Measurements from ENCODE around the gene HRK.

The HRK gene

DNA sequence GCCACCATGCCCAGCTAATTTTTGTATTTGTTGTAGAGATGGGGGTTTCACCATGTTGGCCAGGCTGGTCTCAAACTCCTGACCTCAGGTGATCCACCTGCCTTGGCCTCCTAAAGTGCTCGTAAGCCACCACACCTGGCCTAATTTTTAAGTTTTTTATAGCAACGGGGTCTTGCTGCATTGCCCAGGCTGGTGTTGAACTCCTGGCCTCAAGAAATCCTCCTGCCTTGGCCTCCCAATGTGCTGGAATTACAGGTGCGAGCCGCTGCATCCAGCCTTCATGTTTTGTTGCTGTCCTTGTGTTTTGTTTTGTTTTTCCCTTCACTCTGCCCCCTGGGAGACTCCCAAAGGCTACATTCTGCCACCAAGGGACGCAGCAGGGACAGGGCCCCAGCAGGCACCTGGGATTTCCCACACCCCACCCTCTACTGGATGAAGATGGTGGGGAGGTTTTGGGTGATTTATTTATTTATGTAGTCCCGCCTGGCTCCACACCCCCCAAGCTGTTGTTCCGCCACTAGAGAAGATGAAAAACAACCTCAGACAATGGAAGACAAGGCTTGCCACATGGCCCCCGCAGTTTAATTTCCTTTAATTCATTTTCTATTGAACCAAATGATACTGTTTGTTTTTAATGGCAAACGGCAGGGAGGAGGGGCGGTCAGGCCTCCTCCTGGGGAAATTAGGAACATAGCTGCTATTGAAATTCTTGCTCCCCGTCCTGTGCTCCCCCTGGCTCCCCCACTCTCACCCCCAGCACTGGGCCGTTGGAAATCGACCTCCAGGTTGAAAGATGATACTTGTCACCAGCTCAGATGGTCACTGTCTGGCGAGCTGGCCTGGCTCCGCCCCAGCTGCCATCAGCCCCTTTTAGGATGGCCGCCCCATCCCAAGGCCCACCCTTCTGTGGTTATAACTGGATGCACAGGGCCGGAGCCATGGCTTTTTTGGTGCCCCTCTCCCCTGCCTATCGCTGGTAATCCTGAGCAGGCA lies 72.8 kb downstream of the HRK start:
- H3K4me1 ChIP-seq (ENCODE audit: control extremely low read depth in 1 of 4, control insufficient read depth in 4 of 4, insufficient read depth in 4 of 4, low read length in 3 of 4) = peaks cover 0 to 4% (median 0%) of the 10 kb centered on the region in 4 experiments
- ChIA-PET POLR2A (interaction anchor here (0.7 kb wide), 1 partner anchor 24 kb away, joined by 3 read pairs; no protein-coding TSS in a partner anchor), CTCF (no interaction called here)
- H3K36me3 ChIP-seq (ENCODE audit: control insufficient read depth in 4 of 4, insufficient read depth in 4 of 4, low read length in 3 of 4) = no peaks in the 10 kb centered on the region
- no peak overlapping the region for H3K27ac ChIP-seq (ENCODE audit: insufficient read depth in 1 of 2, low read depth in 1 of 2, low read length in 2 of 2, poor library complexity in 1 of 2, severe bottlenecking in 2 of 2)
- H3K4me3 ChIP-seq (ENCODE audit: control insufficient read depth in 1 of 7, extremely low read depth in 1 of 7, insufficient read depth in 4 of 7, low read depth in 2 of 7, low read length in 6 of 7) = no peak overlapping the region
- DNase-seq = no peak
- no peaks in the 10 kb centered on the region for H3K9me3 ChIP-seq (ENCODE audit: control extremely low read depth in 1 of 5, control insufficient read depth in 4 of 5, insufficient read depth in 2 of 5, low read depth in 1 of 5, low read length in 4 of 5)
- WGBS (ENCODE audit: insufficient coverage) = 92% methylated on average over 11 of the region's 18 CpGs
- no peaks in the 10 kb centered on the region for H3K27me3 ChIP-seq (replicated peaks in 2 of 5; ENCODE audit: control insufficient read depth in 4 of 5, insufficient read depth in 5 of 5, low read length in 4 of 5)

DNA sequence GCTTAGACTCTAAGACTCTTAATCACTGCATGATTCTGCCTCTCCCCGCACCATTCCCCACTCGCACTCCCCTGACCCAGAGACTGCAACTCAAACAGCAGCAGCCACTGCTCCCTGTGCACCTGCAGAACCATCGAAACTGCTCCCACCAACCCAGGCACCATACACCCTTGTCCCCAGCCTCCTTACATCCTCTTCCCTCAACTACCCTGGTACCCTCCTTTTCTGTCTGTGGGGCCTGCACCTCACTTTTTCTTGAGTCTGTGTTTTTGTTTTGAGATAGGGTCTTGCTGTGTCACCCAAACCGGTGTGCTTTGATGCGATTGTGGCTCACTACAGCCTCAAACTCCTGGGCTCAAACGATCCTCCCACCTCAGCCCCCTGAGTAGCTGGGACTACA lies 73.7 kb downstream of the HRK start:
- CTCF ChIA-PET = no interaction called here
- POLR2A ChIA-PET = no interaction called here

DNA sequence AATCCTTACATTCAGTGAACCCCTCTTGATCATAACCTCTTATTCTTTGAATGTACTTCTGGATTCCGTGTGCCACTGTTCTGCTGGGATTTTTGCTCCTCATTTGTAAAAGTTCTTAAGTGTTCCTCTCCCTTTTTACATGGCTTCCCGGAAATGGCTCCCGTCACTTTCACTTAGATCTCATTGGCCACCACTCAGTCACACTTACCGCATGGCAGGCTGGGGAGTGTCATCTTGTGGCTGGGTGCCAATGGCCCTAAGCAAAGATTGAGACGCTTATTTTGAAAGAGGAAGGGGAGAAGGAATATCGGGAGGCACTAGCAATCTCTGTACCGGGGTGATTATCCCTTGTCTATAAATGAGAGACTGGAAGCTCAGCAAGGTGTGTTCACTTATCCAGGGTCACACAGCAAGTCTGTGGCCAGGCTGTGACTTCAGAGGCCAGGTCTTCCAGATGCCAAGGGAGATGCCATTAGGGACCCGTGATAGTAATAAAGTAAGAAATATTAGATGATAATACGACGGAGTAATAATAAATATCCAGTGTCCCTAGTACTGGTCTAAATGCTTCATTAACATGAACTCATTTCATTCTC lies 74.3 kb downstream of the HRK start:
- H3K4me1 ChIP-seq (ENCODE audit: control extremely low read depth in 1 of 4, control insufficient read depth in 4 of 4, insufficient read depth in 4 of 4, low read length in 3 of 4) = peaks cover 0 to 6% (median 0%) of the 10 kb centered on the region in 4 experiments
- CTCF ChIA-PET = no interaction called here
- no peak overlapping the region for H3K27ac ChIP-seq (ENCODE audit: insufficient read depth in 1 of 2, low read depth in 1 of 2, low read length in 2 of 2, poor library complexity in 1 of 2, severe bottlenecking in 2 of 2)
- H3K4me3 ChIP-seq (ENCODE audit: control insufficient read depth in 1 of 7, extremely low read depth in 1 of 7, insufficient read depth in 4 of 7, low read depth in 2 of 7, low read length in 6 of 7) = peak overlapping the region in 1 of 7 experiments; percentile 0
- no peaks in the 10 kb centered on the region for H3K36me3 ChIP-seq (ENCODE audit: control insufficient read depth in 4 of 4, insufficient read depth in 4 of 4, low read length in 3 of 4)
- WGBS (ENCODE audit: insufficient coverage) = 94% methylated on average over 8 of the region's 10 CpGs
- H3K9me3 ChIP-seq (ENCODE audit: control extremely low read depth in 1 of 5, control insufficient read depth in 4 of 5, insufficient read depth in 2 of 5, low read depth in 1 of 5, low read length in 4 of 5) = no peaks in the 10 kb centered on the region
- DNase-seq = no peak
- POLR2A ChIA-PET = no interaction called here
- H3K27me3 ChIP-seq (replicated peaks in 2 of 5; ENCODE audit: control insufficient read depth in 4 of 5, insufficient read depth in 5 of 5, low read length in 4 of 5) = no peaks in the 10 kb centered on the region

More for the DNA sequence above, 73.7 kb downstream of the HRK start:
- Histone ChIP-seq H3K4me1 (ENCODE audit: control extremely low read depth in 1 of 4, control insufficient read depth in 4 of 4, insufficient read depth in 4 of 4, low read length in 3 of 4) (peaks cover 0 to 6% (median 0%) of the 10 kb centered on the region in 4 experiments), H3K9me3 (ENCODE audit: control extremely low read depth in 1 of 5, control insufficient read depth in 4 of 5, insufficient read depth in 2 of 5, low read depth in 1 of 5, low read length in 4 of 5) (no peaks in the 10 kb centered on the region), H3K36me3 (ENCODE audit: control insufficient read depth in 4 of 4, insufficient read depth in 4 of 4, low read length in 3 of 4) (no peaks in the 10 kb centered on the region), H3K27me3 (replicated peaks in 2 of 5; ENCODE audit: control insufficient read depth in 4 of 5, insufficient read depth in 5 of 5, low read length in 4 of 5) (no peaks in the 10 kb centered on the region), H3K27ac (ENCODE audit: insufficient read depth in 1 of 2, low read depth in 1 of 2, low read length in 2 of 2, poor library complexity in 1 of 2, severe bottlenecking in 2 of 2) (no peak overlapping the region), H3K4me3 (ENCODE audit: control insufficient read depth in 1 of 7, extremely low read depth in 1 of 7, insufficient read depth in 4 of 7, low read depth in 2 of 7, low read length in 6 of 7) (no peak overlapping the region)
- 95% methylated on average over 5 of the region's 6 CpGs for WGBS (ENCODE audit: insufficient coverage)
- no peak for DNase-seq

All from common myeloid progenitor, CD34-positive (primary cell).